ENCODE measurements around the gene GNLY. TPM values are rescaled to one million over a fixed set of nuclear protein-coding genes. Genes with fewer than 3 reads are reported as not detected.
A peak's percentile ranks its signal among the peaks of the same experiment; 100 is the strongest.

The GNLY gene
- total RNA-seq, 6 experiments from 2014 or later: 0.92 to 3.1 (median 1.6) TPM

DNA sequence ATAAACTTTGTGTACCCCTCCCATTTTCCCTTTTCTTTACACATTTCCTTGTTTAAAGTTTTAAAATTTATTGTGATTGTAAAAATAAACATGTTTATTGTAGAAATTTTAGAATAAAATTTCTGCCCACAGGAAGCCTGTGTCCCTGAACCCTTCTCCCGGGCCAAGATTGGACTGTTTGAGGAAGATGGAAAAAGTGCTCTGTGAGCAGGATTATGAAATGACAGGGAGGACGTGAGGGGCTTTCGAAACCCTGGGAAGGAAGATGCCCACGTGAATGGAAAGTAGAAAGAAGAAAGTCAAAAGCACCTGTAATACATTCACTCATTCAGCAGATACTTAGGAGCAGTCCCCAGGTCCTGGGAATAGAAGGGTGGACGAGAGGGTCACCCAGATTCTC lies 34.2 kb downstream of the GNLY start:
- DNase-seq: no peak

DNA sequence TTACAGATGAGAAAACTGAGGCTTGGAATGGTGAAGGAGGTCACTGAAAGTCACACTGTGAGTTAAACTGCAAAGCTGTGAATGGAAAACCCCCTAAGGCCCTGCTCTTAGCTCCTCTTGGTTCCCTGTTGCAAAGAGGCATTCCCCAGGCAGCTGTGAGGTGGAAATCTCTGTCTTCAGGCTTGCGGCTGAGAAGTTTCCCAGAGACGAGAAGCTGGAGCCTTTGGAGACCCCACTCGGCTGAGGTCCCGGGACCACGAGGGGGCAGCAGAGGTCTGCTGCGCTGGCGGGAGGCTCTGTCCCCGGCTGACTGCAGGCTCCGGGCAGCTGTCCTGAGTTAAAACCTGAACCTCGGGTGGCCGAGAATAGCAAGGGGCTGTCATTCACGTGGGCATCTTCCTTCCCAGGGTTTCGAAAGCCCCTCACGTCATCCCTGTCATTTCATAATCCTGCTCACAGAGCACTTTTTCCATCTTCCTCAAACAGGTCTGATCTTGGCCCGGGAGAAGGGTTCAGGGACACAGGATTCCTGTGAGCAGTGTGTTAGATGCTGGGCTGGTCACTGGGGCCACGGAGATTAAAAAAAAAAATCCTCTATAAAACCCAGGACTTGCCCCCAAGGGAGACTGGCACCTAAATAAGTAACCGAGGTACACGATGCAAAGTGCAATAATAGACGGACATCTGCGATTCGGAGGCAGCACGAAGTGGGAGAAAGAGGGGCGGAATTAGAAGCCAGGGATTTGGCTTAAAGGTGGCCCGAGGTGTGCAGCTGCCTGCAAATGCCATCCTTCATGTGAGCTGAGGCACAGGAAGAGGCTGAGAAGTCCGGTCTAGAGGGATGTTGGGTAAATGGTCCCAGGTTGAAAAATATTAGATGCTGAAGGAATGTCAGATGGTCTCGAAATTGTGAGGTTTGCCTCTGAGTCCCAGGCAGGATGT lies 35.0 kb downstream of the GNLY start:
- Histone ChIP-seq H3K36me3 (no peaks in the 10 kb centered on the region), H3K27me3 (no peaks in the 10 kb centered on the region), H3K9me3 (no peaks in the 10 kb centered on the region), H3K4me1 (peaks cover 0 to 37% (median 16%) of the 10 kb centered on the region in 4 donors), H3K27ac (peak overlapping the region in 1 of 3 donors; percentile 46), H3K4me3 (no peak overlapping the region)
- DNase-seq (peak; percentile 89 to 90 (median 89)), ATAC-seq (peak; percentile 95 to 97 (median 96))
- peak; percentile 34 for TF ChIP-seq POLR2A (IDR thresholded peaks at IDR 0.05)
- TF ChIP-seq, protein P1, sequence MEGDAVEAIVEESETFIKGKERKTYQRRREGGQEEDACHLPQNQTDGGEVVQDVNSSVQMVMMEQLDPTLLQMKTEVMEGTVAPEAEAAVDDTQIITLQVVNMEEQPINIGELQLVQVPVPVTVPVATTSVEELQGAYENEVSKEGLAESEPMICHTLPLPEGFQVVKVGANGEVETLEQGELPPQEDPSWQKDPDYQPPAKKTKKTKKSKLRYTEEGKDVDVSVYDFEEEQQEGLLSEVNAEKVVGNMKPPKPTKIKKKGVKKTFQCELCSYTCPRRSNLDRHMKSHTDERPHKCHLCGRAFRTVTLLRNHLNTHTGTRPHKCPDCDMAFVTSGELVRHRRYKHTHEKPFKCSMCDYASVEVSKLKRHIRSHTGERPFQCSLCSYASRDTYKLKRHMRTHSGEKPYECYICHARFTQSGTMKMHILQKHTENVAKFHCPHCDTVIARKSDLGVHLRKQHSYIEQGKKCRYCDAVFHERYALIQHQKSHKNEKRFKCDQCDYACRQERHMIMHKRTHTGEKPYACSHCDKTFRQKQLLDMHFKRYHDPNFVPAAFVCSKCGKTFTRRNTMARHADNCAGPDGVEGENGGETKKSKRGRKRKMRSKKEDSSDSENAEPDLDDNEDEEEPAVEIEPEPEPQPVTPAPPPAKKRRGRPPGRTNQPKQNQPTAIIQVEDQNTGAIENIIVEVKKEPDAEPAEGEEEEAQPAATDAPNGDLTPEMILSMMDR (IDR thresholded peaks at IDR 0.05): peak; percentile 95 to 98 (median 96)
- WGBS (ENCODE audit: insufficient coverage, low coverage, low lambda C conversion rate, missing lambda C conversion rate): 36% methylated on average over 20 of the region's 26 CpGs
- intact Hi-C loops (cut with DNase I): no loop called here

More for the DNA sequence above, 34.2 kb downstream of the GNLY start:
- peak in 3 of 4 donors; percentile 5 to 17 (median 13) for ATAC-seq
- intact Hi-C loops (cut with DNase I): no loop called here
- no peaks in the 10 kb centered on the region for H3K27me3 ChIP-seq
- H3K4me1 ChIP-seq: peaks cover 0 to 45% (median 20%) of the 10 kb centered on the region in 4 donors
- no peak for TF ChIP-seq POLR2A (IDR thresholded peaks at IDR 0.05)
- TF ChIP-seq, protein P1 (IDR thresholded peaks at IDR 0.05): no peak
- no peak overlapping the region for H3K4me3 ChIP-seq
- H3K36me3 ChIP-seq: no peaks in the 10 kb centered on the region
- WGBS (ENCODE audit: insufficient coverage, low coverage, low lambda C conversion rate, missing lambda C conversion rate): 21% methylated on average over 5 of the region's 5 CpGs
- no peaks in the 10 kb centered on the region for H3K9me3 ChIP-seq
- peak overlapping the region in 1 of 3 donors; percentile 37 for H3K27ac ChIP-seq

DNA sequence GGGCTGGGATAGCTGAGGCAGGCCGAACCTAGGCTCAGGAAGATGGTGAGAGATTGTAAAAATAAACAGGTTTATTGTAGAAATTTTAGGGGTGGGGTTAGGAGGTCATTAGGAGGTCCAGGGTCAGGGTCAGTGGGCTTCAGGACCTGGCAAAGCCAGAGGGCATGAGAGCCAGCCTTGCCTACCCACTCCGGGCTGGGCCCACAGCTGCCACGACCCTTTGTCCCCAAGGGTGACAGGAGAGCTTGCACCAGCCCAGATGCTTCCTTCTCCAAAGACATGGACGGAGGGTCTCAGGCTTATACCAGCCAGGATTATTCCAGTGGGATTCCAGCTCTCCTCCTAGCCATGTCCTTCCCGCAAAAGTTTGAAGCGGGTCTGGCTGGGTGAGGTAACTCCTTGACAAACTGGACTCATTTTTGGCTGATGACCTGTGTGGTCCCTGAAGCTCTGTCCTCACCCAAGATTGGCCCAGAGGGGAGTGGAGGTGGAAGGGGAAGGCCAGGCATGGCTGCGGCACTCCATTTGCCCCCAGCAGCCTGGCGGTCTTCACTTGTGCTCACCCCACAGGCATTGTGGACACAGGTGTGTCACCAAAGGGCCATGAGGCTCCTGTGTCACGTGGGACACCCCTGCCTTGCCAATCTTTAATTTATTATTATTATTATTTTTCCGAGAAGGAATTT lies 35.8 kb downstream of the GNLY start:
- intact Hi-C loops (cut with DNase I): loop anchor here in 1 of 2 donors (5.0 kb wide), 1 partner anchor 82 kb away; no protein-coding TSS in a partner anchor
- WGBS (ENCODE audit: insufficient coverage, low coverage, low lambda C conversion rate, missing lambda C conversion rate): 56% methylated on average over 2 of the region's 10 CpGs
- no peak for TF ChIP-seq POLR2A (IDR thresholded peaks at IDR 0.05)
- TF ChIP-seq, protein P1 (IDR thresholded peaks at IDR 0.05): no peak
- H3K36me3 ChIP-seq: no peaks in the 10 kb centered on the region
- no peak overlapping the region for H3K27ac ChIP-seq
- H3K9me3 ChIP-seq: no peaks in the 10 kb centered on the region
- no peak overlapping the region for H3K4me3 ChIP-seq
- H3K27me3 ChIP-seq: no peaks in the 10 kb centered on the region
- peaks cover 0 to 29% (median 12%) of the 10 kb centered on the region in 4 donors for H3K4me1 ChIP-seq
- ATAC-seq: no peak
- DNase-seq: no peak

DNA sequence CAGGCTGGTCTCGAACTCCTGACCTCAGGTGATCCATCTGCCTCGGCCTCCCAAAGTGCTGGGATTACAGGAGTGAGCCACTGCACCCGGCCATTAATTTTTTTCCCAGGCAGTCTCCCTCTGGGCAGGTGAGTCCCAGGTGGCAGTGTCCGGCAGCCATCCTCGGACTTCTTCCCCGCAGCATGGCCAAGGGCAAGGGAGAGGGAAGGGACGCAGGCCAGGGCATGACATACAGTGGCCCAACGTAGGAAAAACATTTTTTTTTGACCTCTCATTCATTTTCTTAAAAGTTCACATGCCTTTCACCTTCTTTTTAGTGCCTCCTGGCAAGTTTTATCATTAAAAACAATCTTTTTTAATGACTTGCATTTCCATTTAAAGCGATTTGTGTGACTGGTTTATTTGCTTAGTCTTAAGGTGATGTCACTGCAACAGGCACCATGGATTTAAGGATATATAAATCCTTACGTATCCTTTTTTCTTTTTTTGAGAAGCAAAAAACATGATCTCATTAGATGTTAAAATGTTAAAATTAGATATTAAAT lies 36.6 kb downstream of the GNLY start:
- H3K4me1 ChIP-seq: peaks cover 0 to 21% (median 8%) of the 10 kb centered on the region in 4 donors
- intact Hi-C loops (cut with DNase I): loop anchor here in 1 of 2 donors (5.0 kb wide), 1 partner anchor 82 kb away; no protein-coding TSS in a partner anchor
- no peaks in the 10 kb centered on the region for H3K27me3 ChIP-seq
- ATAC-seq (no peak), DNase-seq (no peak)
- H3K27ac ChIP-seq: no peak overlapping the region
- TF ChIP-seq POLR2A (IDR thresholded peaks at IDR 0.05): no peak
- TF ChIP-seq, protein P1 (IDR thresholded peaks at IDR 0.05): no peak
- H3K36me3 ChIP-seq: no peaks in the 10 kb centered on the region
- H3K9me3 ChIP-seq: no peaks in the 10 kb centered on the region
- 92% methylated on average over 7 of the region's 10 CpGs for WGBS (ENCODE audit: insufficient coverage, low coverage, low lambda C conversion rate, missing lambda C conversion rate)
- H3K4me3 ChIP-seq: no peak overlapping the region

All from right lobe of liver (tissue), 6 donors.